Activated CD4-positive, alpha-beta T cell treated with anti-CD3 and anti-CD28 coated beads, Interleukin-2, amount 10 ng/mL, durations not matched to agents 24 days and 14 days (primary cell): ENCODE data around the gene TARP.

ENCODE experiments used
- DNase-seq: peaks from one replicate; pipeline ENCODE4 v3.0.0; 2022
- H3K27ac Mint-ChIP-seq: one replicate; pipeline ENCODE4 v1.8.0; 2022; ENCODE audit warnings: mild to moderate bottlenecking, mixed read lengths
- H3K27me3 Mint-ChIP-seq: one replicate; pipeline ENCODE4 v1.8.0; 2022; ENCODE audit warnings: mixed read lengths
- H3K36me3 Mint-ChIP-seq: one replicate; pipeline ENCODE4 v1.8.0; 2022; ENCODE audit warnings: low read depth, mild to moderate bottlenecking, mixed read lengths
- H3K4me1 Mint-ChIP-seq: one replicate; pipeline ENCODE4 v1.8.0; 2021; ENCODE audit warnings: mixed read lengths
- H3K4me3 Mint-ChIP-seq: one replicate; pipeline ENCODE4 v1.8.0; 2022; ENCODE audit warnings: mild to moderate bottlenecking, moderate library complexity, mixed read lengths
- H3K9me3 Mint-ChIP-seq: one replicate; pipeline ENCODE4 v1.8.0; 2021; ENCODE audit warnings: mixed read lengths
- intact Hi-C: fragments of 100-400 bp; cut with micrococcal nuclease; formaldehyde crosslinking; loops from one replicate; pipeline ENCODE4 v1.15.1; 2023

The TARP gene

GRCh38 chr7:38311329-38311937 is 38.0 kb upstream of the TARP start:
- peak overlapping the region; percentile 68 for H3K4me3 Mint-ChIP-seq
- H3K27ac Mint-ChIP-seq: peak overlapping the region; percentile 83
- peaks cover 4% of the 10 kb centered on the region for H3K4me1 Mint-ChIP-seq
- no peaks in the 10 kb centered on the region for H3K36me3 Mint-ChIP-seq
- DNase-seq: no peak
- H3K27me3 Mint-ChIP-seq: no peaks in the 10 kb centered on the region
- H3K9me3 Mint-ChIP-seq: no peaks in the 10 kb centered on the region
- intact Hi-C loops: no loop called here

DNA sequence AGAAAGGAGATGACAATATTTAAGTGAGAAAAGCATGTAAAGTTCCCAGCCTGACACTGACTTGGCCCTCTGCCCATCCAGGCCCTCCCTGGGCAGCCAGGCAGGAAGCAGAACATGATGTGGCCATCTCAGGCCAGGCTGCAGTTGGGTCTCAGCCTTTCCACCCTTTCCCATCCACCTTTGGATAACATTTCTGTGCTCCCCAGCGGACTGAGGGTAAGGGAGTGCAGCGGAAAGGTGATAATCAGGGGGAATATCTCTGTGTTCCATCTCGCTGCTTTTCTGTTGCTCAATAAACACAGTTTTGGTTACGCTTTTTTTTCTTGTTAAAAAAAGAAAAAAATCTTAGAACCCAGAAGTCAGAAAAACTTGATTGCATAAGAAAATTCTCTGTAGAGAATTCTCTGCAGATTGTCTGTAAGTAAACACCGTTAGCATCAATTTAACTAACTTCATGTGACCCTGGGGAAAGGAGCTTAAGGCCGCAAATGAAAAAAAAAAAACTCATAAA is 37.2 kb upstream of the TARP start:
- Mint-ChIP-seq H3K36me3 (no peaks in the 10 kb centered on the region), H3K27ac (peak overlapping the region; percentile 83), H3K4me1 (peaks cover 4% of the 10 kb centered on the region), H3K4me3 (peak overlapping the region; percentile 68), H3K27me3 (no peaks in the 10 kb centered on the region), H3K9me3 (no peaks in the 10 kb centered on the region)
- DNase-seq: no peak
- intact Hi-C loops: no loop called here

DNA sequence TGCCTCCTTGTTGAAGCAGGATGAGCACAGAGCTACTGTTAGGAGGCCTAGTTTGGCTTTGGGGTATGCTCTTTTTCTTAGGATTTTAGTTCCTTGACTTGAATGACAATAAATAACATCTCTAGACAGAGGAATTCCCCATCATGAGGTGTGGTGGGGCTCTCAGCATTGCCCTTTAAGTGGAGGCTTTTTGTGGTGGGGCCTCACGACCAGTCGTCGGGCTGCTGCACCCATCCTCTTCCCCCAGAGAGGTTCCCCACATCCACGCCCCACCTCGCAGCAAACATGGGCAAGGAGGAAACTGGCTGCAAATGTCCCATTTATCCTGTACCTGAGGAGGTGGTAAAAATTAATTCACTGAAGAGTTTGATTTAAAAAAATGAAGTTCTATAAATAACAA is 36.1 kb upstream of the TARP start:
- Mint-ChIP-seq H3K36me3 (no peaks in the 10 kb centered on the region), H3K4me3 (no peak overlapping the region), H3K4me1 (peaks cover 6% of the 10 kb centered on the region), H3K27ac (peak overlapping the region; percentile 75), H3K27me3 (no peaks in the 10 kb centered on the region), H3K9me3 (no peaks in the 10 kb centered on the region)
- intact Hi-C loops: loop anchor here (5.0 kb wide), 1 partner anchor 77 kb away; no protein-coding TSS in a partner anchor
- DNase-seq: peak; percentile 60

DNA sequence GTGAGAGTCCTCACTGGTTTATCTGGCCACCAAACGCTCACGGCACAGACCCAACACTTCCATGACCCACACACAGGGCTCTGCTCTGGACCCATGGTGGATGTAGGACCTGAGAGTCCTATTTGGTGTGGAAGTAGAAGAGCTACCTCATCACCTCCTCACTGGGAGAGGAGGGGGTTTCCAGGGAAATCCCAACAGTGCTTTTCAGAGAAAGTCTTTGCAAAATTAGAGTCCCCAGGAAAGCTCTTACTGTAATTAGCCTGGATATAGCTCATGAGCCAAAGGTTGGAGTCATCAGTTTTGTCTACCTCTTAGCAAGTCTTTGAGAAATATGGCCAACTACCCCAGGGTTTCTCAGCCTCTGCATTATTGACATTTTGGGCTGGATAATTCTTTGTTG is 34.7 kb upstream of the TARP start:
- intact Hi-C loops: loop anchor here (5.0 kb wide), 1 partner anchor 76 kb away; no protein-coding TSS in a partner anchor
- Mint-ChIP-seq H3K9me3 (no peaks in the 10 kb centered on the region), H3K36me3 (no peaks in the 10 kb centered on the region), H3K27ac (peak overlapping the region; percentile 11), H3K27me3 (no peaks in the 10 kb centered on the region), H3K4me3 (no peak overlapping the region), H3K4me1 (peaks cover 6% of the 10 kb centered on the region)
- no peak for DNase-seq

GRCh38 chr7:38307640-38308039 is 34.2 kb upstream of the TARP start:
- Mint-ChIP-seq H3K4me3 (no peak overlapping the region), H3K27ac (no peak overlapping the region), H3K36me3 (no peaks in the 10 kb centered on the region), H3K4me1 (peaks cover 6% of the 10 kb centered on the region), H3K27me3 (no peaks in the 10 kb centered on the region), H3K9me3 (no peaks in the 10 kb centered on the region)
- no peak for DNase-seq
- intact Hi-C loops: loop anchor here (5.0 kb wide), 1 partner anchor 75 kb away; no protein-coding TSS in a partner anchor

DNA sequence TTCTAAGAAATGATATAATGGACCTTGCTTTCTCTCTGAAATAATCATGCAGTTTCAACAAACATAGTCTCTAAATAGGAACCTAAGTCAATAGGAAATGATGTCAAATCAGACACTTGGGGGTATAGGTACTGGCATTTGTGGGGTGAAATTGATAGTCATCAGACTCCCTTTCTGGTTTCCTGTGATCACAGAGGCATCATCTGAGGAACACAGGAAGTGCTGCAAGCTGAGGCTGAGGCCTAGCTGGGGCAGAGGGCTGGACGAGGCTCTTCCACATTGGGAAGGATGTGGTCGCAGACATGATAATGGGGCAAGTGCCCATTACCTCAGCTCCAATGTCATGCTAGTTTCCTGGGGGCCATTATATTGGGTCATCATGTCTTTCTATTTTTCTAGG is 33.5 kb upstream of the TARP start:
- H3K9me3 Mint-ChIP-seq: no peaks in the 10 kb centered on the region
- H3K4me3 Mint-ChIP-seq: peak overlapping the region; percentile 23
- DNase-seq: peak; percentile 65
- H3K4me1 Mint-ChIP-seq: peaks cover 6% of the 10 kb centered on the region
- no peaks in the 10 kb centered on the region for H3K27me3 Mint-ChIP-seq
- H3K36me3 Mint-ChIP-seq: no peaks in the 10 kb centered on the region
- intact Hi-C loops: loop anchor here (5.0 kb wide), 1 partner anchor 75 kb away; no protein-coding TSS in a partner anchor
- H3K27ac Mint-ChIP-seq: peak overlapping the region; percentile 74

DNA sequence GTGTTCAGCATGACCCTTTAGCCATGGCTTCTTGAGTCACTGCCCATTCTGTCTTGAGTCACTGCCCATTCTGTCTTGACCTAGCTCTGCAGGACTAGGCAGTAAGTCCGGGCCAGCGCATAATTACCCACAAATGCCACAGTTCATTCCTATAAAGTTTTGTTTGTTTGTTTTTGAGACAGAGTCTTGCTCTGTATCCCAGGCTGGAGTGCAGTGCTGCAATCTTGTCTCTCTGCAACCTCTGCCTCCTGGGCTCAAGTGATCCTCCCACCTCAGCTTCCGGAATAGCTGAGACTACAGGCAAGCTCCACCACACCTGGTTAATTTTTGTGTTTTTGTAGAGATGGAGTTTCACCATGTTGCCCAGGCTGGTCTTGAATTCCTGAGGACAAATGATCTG is 32.7 kb upstream of the TARP start:
- DNase-seq: no peak
- Mint-ChIP-seq H3K4me3 (no peak overlapping the region), H3K27me3 (no peaks in the 10 kb centered on the region), H3K27ac (peak overlapping the region; percentile 25), H3K4me1 (peaks cover 6% of the 10 kb centered on the region), H3K36me3 (no peaks in the 10 kb centered on the region), H3K9me3 (no peaks in the 10 kb centered on the region)
- intact Hi-C loops: loop anchor here (5.0 kb wide), 1 partner anchor 74 kb away; no protein-coding TSS in a partner anchor

- Mint-ChIP-seq H3K36me3 (no peaks in the 10 kb centered on the region), H3K4me1 (peaks cover 6% of the 10 kb centered on the region), H3K27me3 (no peaks in the 10 kb centered on the region), H3K9me3 (no peaks in the 10 kb centered on the region), H3K27ac (no peak overlapping the region), H3K4me3 (no peak overlapping the region)
- intact Hi-C loops: no loop called here
- DNase-seq: no peak
Measured at GRCh38 chr7:38303866-38304265, 30.4 kb upstream of the TARP start.

- intact Hi-C loops: loop anchor here (2.0 kb wide), 1 partner anchor 41 kb away; no protein-coding TSS in a partner anchor
- H3K36me3 Mint-ChIP-seq: no peaks in the 10 kb centered on the region
Measured at GRCh38 chr7:38300175-38300574, 26.7 kb upstream of the TARP start.

GRCh38 chr7:38299275-38299931 is 26.0 kb upstream of the TARP start:
- no peaks in the 10 kb centered on the region for H3K4me1 Mint-ChIP-seq
- no peak for DNase-seq
- no peaks in the 10 kb centered on the region for H3K36me3 Mint-ChIP-seq
- H3K9me3 Mint-ChIP-seq: no peaks in the 10 kb centered on the region
- H3K27ac Mint-ChIP-seq: peak overlapping the region; percentile 66
- H3K27me3 Mint-ChIP-seq: no peaks in the 10 kb centered on the region
- peak overlapping the region; percentile 79 for H3K4me3 Mint-ChIP-seq
- intact Hi-C loops: no loop called here

More at GRCh38 chr7:38300175-38300574, 26.7 kb upstream of the TARP start:
- H3K9me3 Mint-ChIP-seq: no peaks in the 10 kb centered on the region
- peak overlapping the region; percentile 66 for H3K27ac Mint-ChIP-seq
- no peaks in the 10 kb centered on the region for H3K27me3 Mint-ChIP-seq
- peak overlapping the region; percentile 79 for H3K4me3 Mint-ChIP-seq
- H3K4me1 Mint-ChIP-seq: peaks cover 2% of the 10 kb centered on the region
- DNase-seq: no peak

- Mint-ChIP-seq H3K9me3 (no peaks in the 10 kb centered on the region), H3K27ac (no peak overlapping the region), H3K4me3 (no peak overlapping the region), H3K4me1 (no peaks in the 10 kb centered on the region), H3K36me3 (no peaks in the 10 kb centered on the region), H3K27me3 (no peaks in the 10 kb centered on the region)
- intact Hi-C loops: no loop called here
- no peak for DNase-seq
Measured at GRCh38 chr7:38296059-38296857, 22.8 kb upstream of the TARP start.

DNA sequence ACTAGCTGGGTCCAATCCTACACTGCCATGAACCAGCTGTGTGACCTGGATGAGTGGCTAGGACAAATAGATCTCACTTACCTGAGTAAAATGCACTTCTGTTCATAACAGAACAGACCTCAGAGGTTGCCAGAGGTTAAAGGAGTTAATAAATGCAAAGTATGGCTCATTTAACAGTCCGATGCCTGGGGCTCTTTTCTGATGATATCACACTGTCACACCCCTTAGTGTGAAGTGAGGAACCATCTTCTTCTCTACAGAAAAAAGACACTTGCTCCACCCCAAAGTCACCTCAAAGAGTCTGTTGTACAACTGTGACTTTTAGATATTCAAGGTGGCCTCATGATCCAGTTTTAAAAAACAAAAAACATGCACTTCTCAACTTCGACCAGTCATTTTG is 21.5 kb upstream of the TARP start:
- Mint-ChIP-seq H3K4me1 (no peaks in the 10 kb centered on the region), H3K9me3 (no peaks in the 10 kb centered on the region), H3K27me3 (no peaks in the 10 kb centered on the region), H3K36me3 (no peaks in the 10 kb centered on the region), H3K27ac (no peak overlapping the region), H3K4me3 (no peak overlapping the region)
- intact Hi-C loops: no loop called here
- no peak for DNase-seq

- intact Hi-C loops: no loop called here
- Mint-ChIP-seq H3K36me3 (no peaks in the 10 kb centered on the region), H3K4me1 (no peaks in the 10 kb centered on the region), H3K27me3 (no peaks in the 10 kb centered on the region), H3K27ac (no peak overlapping the region), H3K4me3 (no peak overlapping the region), H3K9me3 (no peaks in the 10 kb centered on the region)
- no peak for DNase-seq
Measured at GRCh38 chr7:38292442-38292841, 19.0 kb upstream of the TARP start.

DNA sequence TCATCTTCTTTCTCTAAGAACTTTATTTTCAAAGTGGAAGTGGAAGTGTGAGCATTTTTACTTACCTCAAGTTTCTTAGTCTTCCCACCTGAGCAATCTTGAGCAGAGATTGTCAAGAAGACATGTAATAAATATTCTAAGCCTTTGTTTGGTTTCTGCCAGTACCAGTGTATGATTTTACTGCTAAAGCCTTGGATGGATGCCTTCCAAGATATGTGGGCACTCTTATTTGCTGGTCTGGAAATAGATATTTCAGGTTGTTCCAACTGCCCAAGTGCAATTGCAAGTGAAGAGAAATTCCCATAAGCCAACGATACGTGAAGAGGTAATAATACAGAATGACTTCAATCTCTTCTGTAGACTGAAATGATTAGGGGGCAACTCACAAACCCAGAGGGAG is 18.2 kb upstream of the TARP start:
- H3K4me1 Mint-ChIP-seq: no peaks in the 10 kb centered on the region
- H3K4me3 Mint-ChIP-seq: no peak overlapping the region
- H3K9me3 Mint-ChIP-seq: no peaks in the 10 kb centered on the region
- H3K36me3 Mint-ChIP-seq: no peaks in the 10 kb centered on the region
- no peaks in the 10 kb centered on the region for H3K27me3 Mint-ChIP-seq
- no peak overlapping the region for H3K27ac Mint-ChIP-seq
- intact Hi-C loops: no loop called here
- no peak for DNase-seq
